ENCODE measurements around the gene WWOX.

Gene WWOX

GRCh38 chr16:78362524-78363135, 263.2 kb downstream of the WWOX start:
- no peak for DNase-seq
- intact Hi-C loops (cut with DNase I; ENCODE audit: low total_unique reads), result no loop called here

GRCh38 chr16:78363843-78364555, 264.5 kb downstream of the WWOX start:
- intact Hi-C loops (cut with DNase I; ENCODE audit: low total_unique reads), result no loop called here
- Histone ChIP-seq H3K27ac (no peak overlapping the region), H3K36me3 (no peaks in the 10 kb centered on the region), H3K27me3 (no peaks in the 10 kb centered on the region), H3K4me3 (no peak overlapping the region), H3K9me3 (no peaks in the 10 kb centered on the region), H3K4me1 (peaks cover 0 to 8% (median 3%) of the 10 kb centered on the region in 4 donors)
- TF ChIP-seq CTCF (IDR thresholded peaks at IDR 0.05), result no peak
- DNase-seq, result no peak

More at GRCh38 chr16:78362524-78363135, 263.2 kb downstream of the WWOX start:
- H3K27ac ChIP-seq, result no peak overlapping the region
- no peaks in the 10 kb centered on the region for H3K27me3 ChIP-seq
- H3K36me3 ChIP-seq, result no peaks in the 10 kb centered on the region
- no peaks in the 10 kb centered on the region for H3K9me3 ChIP-seq
- TF ChIP-seq CTCF (IDR thresholded peaks at IDR 0.05), result no peak
- peaks cover 0 to 8% (median 3%) of the 10 kb centered on the region in 4 donors for H3K4me1 ChIP-seq
- no peak overlapping the region for H3K4me3 ChIP-seq

- DNase-seq, result no peak
- no peaks in the 10 kb centered on the region for H3K27me3 ChIP-seq
- intact Hi-C loops (cut with DNase I; ENCODE audit: low total_unique reads), result no loop called here
- peaks cover 0 to 8% (median 3%) of the 10 kb centered on the region in 4 donors for H3K4me1 ChIP-seq
- no peak overlapping the region for H3K27ac ChIP-seq
- TF ChIP-seq CTCF (IDR thresholded peaks at IDR 0.05), result no peak
- no peak overlapping the region for H3K4me3 ChIP-seq
- H3K36me3 ChIP-seq, result no peaks in the 10 kb centered on the region
- H3K9me3 ChIP-seq, result no peaks in the 10 kb centered on the region
These were observed 265.1 kb downstream of the WWOX start for GRCh38 chr16:78364556-78364880.

GRCh38 chr16:78365366-78365765, 265.9 kb downstream of the WWOX start:
- H3K4me1 ChIP-seq, result peaks cover 0 to 8% (median 3%) of the 10 kb centered on the region in 4 donors
- no peaks in the 10 kb centered on the region for H3K27me3 ChIP-seq
- intact Hi-C loops (cut with DNase I; ENCODE audit: low total_unique reads), result no loop called here
- TF ChIP-seq CTCF (IDR thresholded peaks at IDR 0.05), result no peak
- H3K9me3 ChIP-seq, result no peaks in the 10 kb centered on the region
- DNase-seq, result no peak
- no peaks in the 10 kb centered on the region for H3K36me3 ChIP-seq
- H3K27ac ChIP-seq, result no peak overlapping the region
- no peak overlapping the region for H3K4me3 ChIP-seq

- DNase-seq, result no peak
- no peaks in the 10 kb centered on the region for H3K4me1 ChIP-seq
- TF ChIP-seq CTCF (IDR thresholded peaks at IDR 0.05), result no peak
- H3K27me3 ChIP-seq, result no peaks in the 10 kb centered on the region
- H3K9me3 ChIP-seq, result no peaks in the 10 kb centered on the region
- no peak overlapping the region for H3K4me3 ChIP-seq
- no peak overlapping the region for H3K27ac ChIP-seq
- intact Hi-C loops (cut with DNase I; ENCODE audit: low total_unique reads), result no loop called here
- H3K36me3 ChIP-seq, result no peaks in the 10 kb centered on the region
These were observed 269.0 kb downstream of the WWOX start for GRCh38 chr16:78368121-78369102.

Data from tibial artery (tissue), 4 donors.